K562 (cell line): ENCODE data around the gene COLEC12. TPM values are rescaled to one million over a fixed set of nuclear protein-coding genes. Genes with fewer than 3 reads are reported as not detected.

Experiments
- CBX5 ChIP-seq: IDR thresholded peaks from 2 replicates; pipeline ENCODE4 v1.6.1; 2014; ENCODE audit warnings: low read depth, borderline replicate concordance
- RREB1 ChIP-seq: fragments of 250-450 bp; sonication (Bioruptor Pico); IDR thresholded peaks from 2 replicates; pipeline ENCODE4 v1.4.0; 2020
- ZFP91 ChIP-seq: sonication (generic); formaldehyde crosslinking; IDR thresholded peaks from 2 replicates; pipeline ENCODE4 v1.8.0; 2022; ENCODE audit warnings: mild to moderate bottlenecking, missing genetic modification reagents
- polyA plus RNA-seq, 8 experiments: library from polyadenylated mRNA; depleted of rRNA in 4 of 8; stranded (reverse) in 5 of 8; unstranded in 3 of 8; fragments of >200 nt; fragmentation: Nextera tagmentation in 2 of 8; fragmentation: Illumina TruSeq in 1 of 8; extraction: Ambion mirVana in 2 of 8; extraction: Trizol in 1 of 8; gene quantifications; 2 replicates each; pipeline versions ENCODE4 v1.2.1 to v1.2.3, GENCODE V29; 2011 to 2014; ENCODE audit warnings: inconsistent platforms in 1 of 8, missing spikeins in 1 of 8
- total RNA-seq, 7 experiments: library from RNA; depleted of rRNA in 6 of 7; stranded (reverse); fragments of >200 nt in 6 of 7; fragmentation: Illumina TruSeq in 2 of 7; extraction: Trizol in 2 of 7; gene quantifications; 2 replicates each; pipeline versions ENCODE4 v1.2.1 to v1.2.3, GENCODE V29; 2011 to 2021; ENCODE audit warnings: low replicate concordance in 1 of 7

The COLEC12 gene
- total and polyA plus RNA-seq, 9 of the 15 experiments (the other 6 are each of a cell fraction or from before 2014, with no cell fraction given) = 0.04 TPM; not detected in 8

DNA sequence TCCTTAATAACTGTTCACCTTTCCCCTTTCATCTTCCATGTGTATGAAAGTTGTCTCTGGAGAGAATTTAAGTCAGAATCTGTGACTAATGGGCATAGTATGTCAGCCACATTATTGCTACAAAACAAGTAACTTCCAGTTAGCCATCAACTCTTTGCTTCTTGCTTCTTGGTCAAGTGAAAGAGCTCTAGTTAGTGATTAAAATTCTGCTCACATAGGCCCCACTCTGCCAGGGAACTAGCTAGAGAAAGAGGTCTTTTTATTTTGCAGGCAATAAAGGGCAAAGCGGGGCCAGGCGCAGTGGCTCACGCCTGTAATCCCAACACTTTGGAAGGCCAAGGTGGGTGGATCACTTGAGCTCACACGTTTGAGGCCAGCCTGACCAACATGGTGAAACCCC lies 64.6 kb downstream of the COLEC12 start (continued):
- TF ChIP-seq RREB1 = no peak
- TF ChIP-seq ZFP91 (CRISPR knock-in tag) = no peak
- TF ChIP-seq CBX5 = no peak
